Measurements from ENCODE around the gene DNMT3A.
A peak's percentile ranks its signal among the peaks of the same experiment; 100 is the strongest.

The DNMT3A gene

GRCh38 chr2:25372405-25373268 lies 30.9 kb upstream of the DNMT3A start:
- DNase-seq, result no peak

GRCh38 chr2:25371253-25372241 lies 29.8 kb upstream of the DNMT3A start:
- DNase-seq, result no peak

GRCh38 chr2:25369876-25370275 lies 28.2 kb upstream of the DNMT3A start:
- DNase-seq, result no peak

GRCh38 chr2:25369439-25369838 lies 27.7 kb upstream of the DNMT3A start:
- DNase-seq, result no peak

- DNase-seq, result no peak
Measured at GRCh38 chr2:25368660-25369059, 26.9 kb upstream of the DNMT3A start.

- no peak for DNase-seq
Measured at GRCh38 chr2:25367296-25367695, 25.6 kb upstream of the DNMT3A start.

GRCh38 chr2:25366629-25367028 lies 24.9 kb upstream of the DNMT3A start:
- DNase-seq, result no peak

- no peak for DNase-seq
Measured at GRCh38 chr2:25365241-25365640, 23.5 kb upstream of the DNMT3A start.

- no peak for DNase-seq
Measured at GRCh38 chr2:25363733-25364132, 22.0 kb upstream of the DNMT3A start.

- DNase-seq, result peak; percentile 85
Measured at GRCh38 chr2:25362434-25363145, 20.9 kb upstream of the DNMT3A start.

- DNase-seq, result peak; percentile 88
Measured at GRCh38 chr2:25362049-25362433, 20.3 kb upstream of the DNMT3A start.

- DNase-seq, result no peak
Measured at GRCh38 chr2:25361261-25362048, 19.7 kb upstream of the DNMT3A start.

- DNase-seq, result no peak
Measured at GRCh38 chr2:25358836-25359235, 17.1 kb upstream of the DNMT3A start.

GRCh38 chr2:25358249-25358815 lies 16.6 kb upstream of the DNMT3A start:
- DNase-seq, result no peak

- DNase-seq, result no peak
Measured at GRCh38 chr2:25356088-25356487, 14.4 kb upstream of the DNMT3A start.

GRCh38 chr2:25355270-25355669 lies 13.5 kb upstream of the DNMT3A start:
- no peak for DNase-seq

- no peak for DNase-seq
Measured at GRCh38 chr2:25354116-25354515, 12.4 kb upstream of the DNMT3A start.

- no peak for DNase-seq
Measured at GRCh38 chr2:25349397-25349796, 7.7 kb upstream of the DNMT3A start.

- no peak for DNase-seq
Measured at GRCh38 chr2:25347846-25348245, 6.1 kb upstream of the DNMT3A start.

GRCh38 chr2:25347205-25347815 lies 5.6 kb upstream of the DNMT3A start:
- DNase-seq, result no peak

- no peak for DNase-seq
Measured at GRCh38 chr2:25343187-25343825, 1.6 kb upstream of the DNMT3A start.
